HG02973 (cell line): Measurements from ENCODE around the gene OPRL1.

Experiments used
- ATAC-seq: cut with Tn5 transposase; IDR thresholded peaks from one replicate; pipeline ENCODE4 v1.9.1; 2021; ENCODE audit warnings: moderate library complexity; ENCODE audit not compliant: unreplicated experiment

OPRL1 gene

DNA sequence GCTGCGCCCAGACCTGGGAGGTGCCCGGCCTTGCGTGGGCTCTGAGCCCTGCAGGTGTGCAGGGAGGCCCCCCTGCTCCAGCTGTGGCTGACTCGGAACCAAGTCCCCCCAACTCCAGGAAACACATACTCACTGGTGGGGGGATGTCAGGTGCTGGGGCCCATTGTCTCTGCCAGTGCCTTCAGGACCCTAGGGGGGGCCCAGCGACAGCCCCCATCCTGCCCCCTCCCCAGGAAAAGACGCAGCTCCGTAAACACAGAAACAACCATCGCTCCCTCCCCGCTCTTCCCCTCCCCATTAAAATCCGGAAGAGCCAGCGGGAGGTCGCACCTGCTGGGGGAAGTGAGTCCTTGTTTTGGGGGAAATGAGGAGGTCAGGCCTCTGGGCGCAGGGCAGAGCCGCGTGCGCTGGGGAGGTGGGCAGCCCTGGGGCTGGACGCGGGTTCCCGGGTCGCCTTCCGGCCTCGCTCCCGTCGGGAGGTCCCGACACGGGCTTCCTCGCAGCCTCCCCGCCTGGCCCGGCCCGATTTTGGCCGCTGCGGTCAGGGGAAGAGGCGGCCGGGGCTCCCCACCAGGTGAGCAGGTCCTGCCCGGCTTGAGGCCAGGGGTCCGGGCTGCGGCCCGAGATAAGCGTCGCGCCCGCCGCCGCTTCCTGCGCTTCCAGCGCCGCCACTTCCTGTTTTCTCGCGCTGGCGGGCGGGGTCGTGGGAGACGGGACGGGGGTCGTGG lies 37.7 kb upstream of the OPRL1 start:
- ATAC-seq = no peak

DNA sequence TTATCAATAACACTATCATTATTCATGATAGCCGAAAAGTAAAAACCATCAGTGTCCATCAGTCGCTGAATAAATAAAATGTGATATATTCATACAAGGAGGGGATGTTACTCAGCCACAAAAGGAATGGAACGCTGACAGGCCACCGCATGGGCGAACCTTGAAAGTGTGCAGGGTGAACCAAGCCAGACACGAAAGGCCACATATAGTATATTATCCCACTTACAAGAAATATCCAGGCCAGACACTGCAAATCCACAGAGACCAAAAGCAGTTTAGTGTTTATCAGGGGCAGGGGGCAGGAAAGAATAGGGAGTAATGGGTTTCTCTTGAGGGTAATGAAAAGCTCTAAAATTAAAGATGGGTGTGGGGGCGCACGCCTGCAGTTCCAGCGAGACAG lies 36.1 kb upstream of the OPRL1 start:
- ATAC-seq = no peak

DNA sequence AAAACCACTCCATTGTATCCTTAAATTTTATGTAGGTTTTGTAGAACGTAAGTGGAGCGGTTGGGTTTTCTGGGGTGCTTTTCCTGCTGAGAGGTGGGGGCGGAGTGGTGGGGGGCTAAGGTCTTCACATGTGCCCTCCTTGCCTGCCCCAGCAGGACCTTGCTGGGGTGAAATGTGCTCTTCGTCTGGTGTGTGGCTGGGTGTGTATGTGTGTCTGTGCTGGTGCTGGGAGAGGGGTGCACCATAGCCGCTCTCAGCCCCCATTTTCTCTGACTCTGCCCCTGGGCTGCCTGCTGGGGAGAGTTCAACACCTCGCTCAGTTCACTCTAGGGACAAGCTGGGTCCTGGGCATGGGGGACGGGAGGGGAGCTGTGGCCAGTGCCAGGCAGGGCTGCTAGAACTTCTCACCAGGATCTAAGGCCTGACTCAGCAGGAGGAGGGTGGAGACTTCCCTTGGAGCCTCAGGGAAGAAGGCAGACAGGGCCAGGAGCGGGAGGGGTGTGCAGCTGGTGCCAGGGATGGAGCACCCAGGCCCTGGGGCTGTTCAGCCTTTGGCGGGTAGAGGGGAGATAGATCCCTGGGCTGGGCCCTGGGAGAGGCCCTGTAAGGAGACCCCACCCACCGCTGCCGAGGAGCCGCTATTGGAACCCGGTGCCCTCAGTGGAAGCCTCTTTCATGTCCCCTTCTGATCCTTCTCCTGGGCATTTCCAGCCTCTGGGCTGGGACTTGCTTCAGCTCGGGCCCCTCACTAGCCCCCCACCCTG lies 35.2 kb upstream of the OPRL1 start:
- ATAC-seq = no peak

DNA sequence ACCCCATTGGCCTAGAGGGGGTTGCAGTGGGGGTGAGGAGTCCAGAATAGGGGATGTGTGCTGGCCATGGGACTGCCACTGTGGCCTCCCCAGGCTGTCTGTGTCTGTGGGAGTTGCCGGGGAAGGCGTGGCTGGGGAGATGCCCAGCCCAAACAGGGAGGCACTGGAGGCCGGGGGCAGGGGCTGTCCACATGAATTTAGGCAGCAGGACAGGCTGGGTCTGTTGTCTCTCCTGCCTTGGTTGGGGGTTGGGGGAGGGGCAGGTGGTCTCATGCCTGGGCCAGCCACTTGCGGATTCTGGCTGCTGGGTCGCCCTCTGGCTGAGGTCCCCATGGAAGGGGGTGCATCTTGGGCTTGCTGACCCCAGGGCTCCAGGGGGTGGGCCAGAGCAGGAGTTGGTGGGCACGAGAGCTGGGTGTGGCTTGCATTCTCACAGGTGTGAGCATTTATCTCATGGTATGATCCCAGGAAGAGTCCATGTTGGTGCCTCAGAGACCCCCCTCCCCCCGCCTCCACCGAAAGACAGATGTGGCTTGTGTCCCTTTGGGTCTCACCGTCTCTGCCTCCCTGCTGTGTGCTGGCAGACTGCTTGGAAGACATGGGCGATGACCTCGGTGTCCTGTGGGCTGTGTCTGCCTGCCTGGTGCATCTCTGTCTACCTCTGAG lies 34.4 kb upstream of the OPRL1 start:
- no peak for ATAC-seq

DNA sequence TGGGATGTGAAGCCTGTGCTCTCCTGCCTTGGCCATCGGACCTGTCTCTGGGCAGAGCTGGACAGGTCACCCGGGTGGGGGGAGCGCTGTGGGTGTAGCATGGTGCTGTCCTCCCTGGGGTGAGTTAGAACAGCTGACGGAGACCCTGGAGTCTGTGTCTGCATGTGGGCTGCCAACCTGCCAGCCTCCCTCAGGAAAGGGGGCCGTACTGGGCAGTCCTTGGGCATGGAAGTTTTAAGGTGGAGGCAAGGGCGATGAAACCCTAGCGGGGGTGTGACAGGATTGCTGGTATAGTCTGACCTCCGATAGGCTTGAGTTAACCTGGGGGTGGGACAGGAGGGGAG lies 32.9 kb upstream of the OPRL1 start:
- ATAC-seq = no peak

DNA sequence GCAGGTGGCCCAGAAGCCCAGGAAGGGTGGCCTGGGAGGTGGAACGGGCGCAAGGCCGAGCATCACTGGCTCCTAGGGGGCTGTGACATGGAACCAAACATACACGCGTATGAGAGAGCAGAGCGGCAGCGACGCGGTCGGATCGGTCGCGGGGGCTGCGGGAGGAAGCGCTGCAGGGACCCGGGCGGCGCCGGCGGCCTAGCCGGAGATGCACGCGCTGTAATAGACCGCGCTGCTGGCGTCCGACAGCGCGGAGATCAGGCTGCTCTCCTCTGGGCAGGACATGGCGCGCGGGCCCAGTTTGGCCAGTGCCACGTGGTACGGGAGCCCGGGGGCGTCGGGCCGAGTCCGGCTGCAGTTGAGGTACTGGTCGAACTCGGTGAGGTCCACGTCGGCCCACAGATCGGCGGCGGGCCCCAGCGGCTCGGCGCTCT lies 31.9 kb upstream of the OPRL1 start:
- no peak for ATAC-seq

DNA sequence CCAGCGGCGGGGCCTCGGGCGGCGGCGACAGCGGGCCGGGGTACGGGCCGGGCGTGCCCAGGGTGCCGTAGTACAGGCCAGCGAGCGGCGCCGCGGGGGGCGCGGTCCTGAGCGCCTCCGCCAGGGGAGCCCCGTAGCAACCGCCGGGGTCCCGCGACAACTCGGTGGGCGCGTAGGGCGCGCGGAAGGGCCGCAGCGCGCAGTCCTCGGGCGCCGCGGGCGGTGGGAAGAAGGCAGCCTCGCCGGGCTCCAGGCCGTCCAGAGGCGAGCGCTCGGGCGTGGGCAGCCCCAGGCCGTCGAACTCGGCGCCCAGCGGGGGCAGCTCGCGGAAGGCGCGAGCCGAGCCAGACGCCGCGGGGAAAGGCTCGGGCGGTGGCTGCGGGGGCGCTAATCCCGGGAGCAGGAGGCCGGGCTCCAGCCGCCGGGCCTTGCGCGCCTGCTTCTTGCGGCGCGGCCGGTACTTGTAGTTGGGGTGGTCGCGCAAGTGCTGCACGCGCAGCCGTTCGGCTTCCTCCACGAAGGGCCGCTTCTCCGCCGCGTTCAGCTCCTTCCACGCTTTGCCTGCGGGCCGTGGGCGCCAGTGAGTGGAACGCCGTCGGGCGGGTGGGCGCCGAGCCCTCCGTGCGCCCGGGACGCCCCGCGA lies 31.4 kb upstream of the OPRL1 start:
- ATAC-seq = no peak

DNA sequence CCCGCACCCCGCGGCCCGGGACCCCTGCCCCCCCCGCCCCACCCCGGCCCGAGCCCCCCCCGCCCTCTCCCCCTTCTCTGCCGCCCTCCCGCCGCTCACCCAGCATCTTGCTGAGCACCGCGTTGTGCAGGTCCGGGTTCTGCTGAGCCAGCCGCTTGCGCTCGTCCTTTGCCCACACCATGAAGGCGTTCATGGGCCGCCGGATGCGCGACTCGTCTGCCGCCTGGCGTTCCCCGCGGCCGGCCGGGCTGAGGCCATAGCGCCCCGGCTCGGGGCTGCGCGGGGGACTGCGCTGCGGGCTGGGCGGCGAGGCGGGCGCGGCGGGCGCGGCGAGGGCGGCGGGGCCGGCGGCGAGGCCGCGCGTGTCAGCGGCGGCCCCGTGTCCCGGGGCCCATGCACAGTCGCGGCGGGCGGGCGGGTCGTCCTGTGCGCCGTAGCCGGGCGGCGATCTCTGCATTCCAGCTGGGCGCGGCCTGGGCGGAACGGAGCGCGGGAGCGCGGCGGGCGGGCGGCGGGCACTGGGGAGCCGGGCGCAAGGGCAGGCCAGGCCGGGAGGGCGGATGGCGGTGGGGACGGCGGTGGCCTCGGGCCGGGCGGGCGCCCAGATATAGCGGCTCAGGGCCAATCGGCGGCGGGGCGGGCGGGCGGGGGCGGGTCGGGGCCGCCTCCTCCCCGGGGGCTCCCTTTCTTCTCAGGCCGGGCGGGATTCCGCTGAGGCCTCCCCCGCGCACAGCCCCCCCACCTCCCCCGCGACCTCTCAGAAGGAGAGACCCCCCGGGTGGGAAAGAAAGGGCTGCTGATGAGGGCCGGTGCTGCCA lies 30.6 kb upstream of the OPRL1 start, which contains the start of gene SOX18:
TSS of gene SOX18 (minus strand) at position 580 of the 818 bp plus-strand sequence. CDS start at position 457, 123 bp downstream.
- no peak for ATAC-seq

DNA sequence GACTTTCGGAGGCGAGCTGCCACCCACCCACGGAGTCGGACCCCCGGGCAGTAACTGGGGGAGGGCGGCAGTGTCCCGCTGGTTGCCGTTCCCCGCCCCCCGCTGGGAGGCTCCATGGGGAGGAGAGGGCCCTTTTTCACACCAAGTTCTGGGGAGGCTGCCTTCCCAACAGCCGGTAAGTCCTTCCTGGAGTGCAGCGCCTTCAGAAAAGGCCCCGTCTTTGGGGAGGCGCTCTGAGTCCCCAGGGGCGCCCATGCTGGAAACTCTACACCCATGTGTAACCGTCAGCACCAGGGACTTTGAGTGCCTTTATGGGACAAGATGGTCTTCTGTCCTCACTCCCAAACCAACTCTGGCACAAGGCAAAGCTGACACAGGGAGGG lies 30.0 kb upstream of the OPRL1 start:
- ATAC-seq = no peak

DNA sequence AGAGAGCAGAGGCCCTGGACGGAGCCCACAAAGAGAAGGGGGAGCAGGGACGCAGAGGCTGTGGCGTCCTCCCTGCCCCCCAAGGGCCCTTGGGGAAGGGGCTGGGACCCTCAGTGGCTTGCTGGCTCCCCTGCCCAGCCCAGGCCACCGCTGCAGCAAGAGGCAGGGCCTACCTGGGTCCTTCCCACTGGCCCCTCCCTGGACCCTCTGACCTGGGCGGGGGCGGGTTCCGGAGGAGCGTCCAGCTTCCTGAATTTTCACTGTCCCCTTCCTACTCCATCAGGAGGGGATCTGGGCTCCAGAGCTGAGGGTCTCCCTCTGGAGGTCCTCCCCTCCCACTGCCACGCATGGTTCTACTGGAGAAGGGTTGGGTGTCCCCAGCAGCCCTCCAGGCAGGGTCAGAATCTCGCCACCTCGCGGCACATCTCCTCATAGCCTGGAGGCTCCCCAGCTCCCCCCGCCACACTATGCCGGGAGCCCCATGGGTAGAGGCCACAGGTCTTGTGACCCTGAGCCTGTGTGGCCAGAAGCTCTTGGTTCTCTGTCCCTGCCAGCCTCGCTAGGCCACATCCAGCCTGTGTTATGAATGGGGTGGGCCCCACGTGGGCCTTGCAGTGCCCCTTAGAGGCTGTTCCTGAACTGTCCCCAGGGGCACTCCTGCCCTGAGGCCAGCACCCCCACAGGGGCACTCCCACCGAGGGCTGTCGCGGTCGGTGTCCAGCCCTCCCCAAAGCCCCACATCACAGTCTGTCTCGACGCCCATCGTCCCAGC lies 29.4 kb upstream of the OPRL1 start:
- no peak for ATAC-seq

DNA sequence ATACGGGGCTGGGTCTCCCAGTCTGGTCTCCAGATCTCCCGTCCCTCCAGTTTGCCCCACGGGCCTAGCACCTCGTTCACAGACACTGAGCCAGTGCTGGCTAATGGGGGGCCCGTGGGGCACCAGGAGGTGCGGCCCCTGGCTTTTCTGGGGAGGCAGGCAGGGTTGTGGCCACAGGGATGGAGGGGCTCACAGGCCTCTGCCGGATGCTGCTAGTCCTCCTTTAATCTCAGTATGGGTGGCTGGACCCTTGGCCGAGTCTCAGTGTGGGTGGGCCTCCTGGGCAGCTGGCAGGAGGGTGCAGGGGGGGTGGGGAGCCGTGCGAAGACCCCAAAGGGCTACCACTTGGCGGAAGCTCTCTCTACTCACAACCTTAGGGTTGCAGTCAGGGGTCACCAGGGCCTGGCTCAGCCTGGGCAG lies 28.8 kb upstream of the OPRL1 start:
- no peak for ATAC-seq

DNA sequence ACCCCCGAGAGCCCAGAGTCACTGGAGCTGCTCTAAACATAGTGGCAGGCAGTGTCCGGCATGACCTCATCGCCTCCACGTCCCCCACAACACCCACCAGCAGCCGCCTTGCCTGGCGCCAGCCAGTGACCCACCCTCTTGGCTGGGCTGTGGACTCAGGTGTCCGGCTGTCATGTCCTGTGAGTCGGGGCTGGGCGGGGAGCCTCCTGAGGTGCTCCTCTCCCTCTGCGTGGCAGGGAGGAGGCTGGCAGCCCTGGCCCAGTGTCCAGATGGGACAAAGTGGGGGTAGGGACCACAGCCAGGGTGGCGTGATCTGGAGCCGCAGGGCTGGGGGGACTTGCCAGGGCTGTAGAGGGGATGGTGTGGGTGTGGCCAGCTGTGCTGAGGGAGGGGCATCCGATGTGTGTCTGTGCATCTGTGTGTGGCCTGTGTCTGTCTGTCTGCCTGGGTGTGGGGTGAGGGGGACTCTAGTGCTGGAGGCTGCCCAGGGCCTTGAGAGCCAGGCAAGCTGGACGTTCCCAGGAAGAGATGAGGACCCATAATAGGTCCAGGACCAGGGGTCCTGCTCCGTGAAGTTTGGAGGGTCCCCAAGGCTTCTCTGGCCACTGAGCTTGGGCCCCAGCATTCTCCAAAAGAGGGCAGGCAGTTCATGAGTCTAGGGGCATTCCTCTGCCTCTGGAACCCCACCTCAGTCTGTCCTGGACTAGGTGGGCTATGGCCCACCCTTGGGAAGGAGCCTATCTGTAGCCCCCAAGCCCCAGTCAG lies 28.1 kb upstream of the OPRL1 start:
- ATAC-seq = no peak

DNA sequence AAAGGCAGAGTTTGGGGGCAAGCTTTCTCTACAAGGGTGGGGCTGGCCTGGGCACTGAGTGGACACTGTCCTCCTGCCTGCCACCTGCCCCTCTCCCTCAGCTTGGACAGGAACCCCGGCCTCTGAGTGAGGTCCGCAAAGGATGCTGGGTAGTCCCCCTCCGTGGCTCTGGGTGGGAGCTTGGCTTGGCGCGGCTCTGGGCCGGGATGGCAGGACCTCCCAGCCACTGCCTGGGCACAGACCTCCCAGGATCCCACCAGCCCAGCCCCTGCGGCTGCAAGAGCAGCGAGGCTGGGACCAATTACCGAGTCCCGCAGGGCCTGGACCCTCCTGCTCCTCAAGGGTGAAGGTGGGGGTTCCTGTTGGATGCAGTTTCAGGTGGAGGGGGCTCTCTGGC lies 27.6 kb upstream of the OPRL1 start:
- ATAC-seq = no peak

DNA sequence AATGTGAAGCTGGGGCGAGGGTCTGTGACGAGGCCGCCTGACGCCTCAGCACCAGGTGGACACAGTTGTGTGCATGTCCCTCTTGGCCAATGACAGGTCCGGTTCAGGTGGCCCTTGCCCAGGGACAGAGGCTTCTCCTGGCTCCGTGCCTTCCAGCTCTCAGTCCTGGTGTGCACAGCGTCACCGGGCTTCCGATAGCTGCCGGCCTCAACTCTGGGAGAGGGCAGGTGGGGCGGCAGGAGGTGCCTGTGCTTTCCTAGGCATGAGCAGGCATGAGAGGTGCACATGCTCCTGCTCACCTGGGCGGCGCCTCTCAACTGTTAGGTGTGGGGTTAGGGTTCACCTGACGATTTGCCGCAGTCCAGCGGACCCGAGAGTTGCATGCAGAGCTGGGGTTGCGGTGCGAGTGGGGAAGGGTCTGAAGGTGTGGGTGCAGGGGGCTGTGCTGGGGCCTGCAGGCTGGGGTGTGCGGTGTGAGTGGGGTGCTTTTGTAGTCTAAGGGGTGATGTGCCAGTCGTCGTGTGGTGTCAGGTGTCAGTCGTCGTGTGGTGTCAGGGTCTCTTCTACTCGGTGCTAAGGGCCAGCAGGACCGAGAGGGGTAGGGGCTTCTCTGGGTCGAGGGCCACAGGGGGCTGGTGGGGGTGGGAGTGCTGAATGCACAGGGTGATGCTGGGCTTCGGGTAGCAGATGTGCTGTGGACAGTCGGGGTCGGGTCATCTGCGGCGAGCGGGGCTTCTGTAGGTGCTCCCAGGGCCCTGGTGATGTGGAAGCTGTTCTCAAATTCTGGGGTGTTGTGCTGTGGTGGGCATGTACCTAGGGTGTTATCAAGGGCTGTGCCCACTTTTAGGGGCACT lies 26.7 kb upstream of the OPRL1 start:
- no peak for ATAC-seq

DNA sequence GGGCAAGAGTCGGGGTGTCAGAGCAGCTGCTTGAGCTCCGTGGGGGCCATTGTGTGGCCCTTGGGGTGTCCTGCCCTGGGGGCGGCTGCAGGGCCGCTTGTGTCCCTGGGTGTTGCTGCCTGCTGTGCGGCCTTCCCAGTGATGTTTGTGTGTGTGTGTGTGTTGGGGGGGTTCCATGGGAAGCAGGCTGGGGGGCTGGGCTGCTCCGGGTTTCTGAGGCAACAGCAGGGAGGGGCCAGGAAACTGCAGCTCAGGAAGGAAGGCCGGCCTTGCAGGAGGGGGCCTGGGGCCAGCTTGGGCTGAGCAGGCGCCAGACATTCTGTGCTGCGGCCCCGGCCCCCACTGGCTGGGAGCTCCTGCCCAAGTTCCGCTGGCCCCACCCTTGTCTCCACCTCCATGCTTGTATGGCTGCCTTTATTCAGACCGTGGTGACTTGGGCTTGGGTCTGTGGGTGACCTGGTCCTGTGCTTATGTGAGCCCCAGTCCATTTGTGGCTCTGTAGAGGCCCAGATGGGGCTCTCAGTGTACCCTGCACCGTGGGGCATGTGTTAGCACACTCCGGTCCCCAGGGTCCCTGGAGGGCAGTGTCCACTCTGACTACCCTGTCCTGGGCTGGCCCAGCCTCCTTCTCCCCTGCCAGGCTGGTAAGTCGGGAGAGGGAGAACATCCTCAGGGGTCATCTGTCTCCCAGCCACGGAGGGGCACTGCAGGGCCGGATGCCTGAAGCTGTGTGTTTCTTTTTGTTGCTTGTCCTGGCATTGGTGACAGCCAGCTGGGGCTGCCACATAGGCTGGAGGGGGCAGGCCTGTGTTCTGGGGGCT lies 25.8 kb upstream of the OPRL1 start:
- ATAC-seq = no peak

DNA sequence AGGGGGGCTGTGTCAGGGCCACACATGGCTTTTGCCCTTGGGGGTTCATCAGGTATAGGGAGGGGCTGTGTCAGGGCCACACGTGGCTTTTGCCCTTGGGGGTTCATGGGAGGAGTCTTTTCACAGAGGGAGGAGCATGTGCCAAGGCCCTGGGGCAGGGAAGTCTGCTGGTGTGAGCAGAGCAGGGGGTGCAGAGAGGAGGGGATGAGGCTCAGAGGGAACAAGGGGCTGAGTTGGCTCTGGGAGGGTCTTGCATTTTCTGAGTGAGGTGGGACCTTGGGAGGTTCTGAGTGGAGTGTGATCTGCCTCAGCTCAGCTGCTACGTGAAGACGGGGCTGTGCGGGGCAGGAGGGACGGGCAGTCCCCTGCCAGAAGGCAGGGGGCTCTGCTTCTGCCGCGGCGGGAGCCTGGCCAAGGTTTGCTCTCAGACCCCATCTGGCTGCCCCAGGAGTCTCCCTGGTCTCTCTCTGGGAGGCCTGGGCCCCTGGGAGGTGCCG lies 24.4 kb upstream of the OPRL1 start:
- no peak for ATAC-seq
